Uterus (tissue), 2 donors: ENCODE data around the gene BAIAP2.

Experiments
- CTCF ChIP-seq, 4 experiments: fragments of 200-600 bp in 2 of 4; fragments of 450-650 bp in 2 of 4; sonication (generic) in 2 of 4; IDR thresholded peaks; one replicate each; pipeline ENCODE4 v1.5.1; 2016 to 2019; ENCODE audit warnings: antibody characterized with exemption in 4 of 4, mild to moderate bottlenecking in 2 of 4, moderate library complexity in 1 of 4
- POLR2A ChIP-seq, 2 donors: fragments of 450-650 bp; IDR thresholded peaks; one replicate each; pipeline ENCODE4 v1.6.1; 2016; ENCODE audit warnings: antibody characterized with exemption in 2 of 2, mild to moderate bottlenecking in 1 of 2, moderate library complexity in 1 of 2

GRCh38 chr17:81059026-81059425 lies 24.1 kb downstream of the BAIAP2 start:
- TF ChIP-seq CTCF (IDR thresholded peaks at IDR 0.05) (no peak), POLR2A (IDR thresholded peaks at IDR 0.05) (no peak)
